Measurements from ENCODE around the gene NPC1L1.

The NPC1L1 gene

GRCh38 chr7:44497155-44498027 lies 43.7 kb downstream of the NPC1L1 start:
- DNase-seq = no peak

DNA sequence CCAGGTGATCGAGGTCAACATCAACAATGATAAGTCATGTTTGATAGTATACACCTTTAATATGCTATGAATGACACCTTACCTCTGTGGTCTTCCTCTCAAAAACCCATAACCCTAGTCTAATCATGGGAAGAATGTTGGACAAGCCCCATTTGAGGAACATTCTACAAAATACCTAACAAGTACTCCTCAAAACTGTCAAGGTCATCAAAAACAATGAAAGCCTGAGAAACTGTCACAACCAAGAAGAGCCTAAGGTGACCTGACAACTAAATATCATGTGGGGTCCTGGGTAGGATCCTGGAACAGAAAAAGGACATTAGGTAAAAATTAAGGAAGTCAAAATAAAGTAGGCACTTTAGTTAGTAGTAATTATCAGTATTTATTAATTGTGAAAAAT lies 44.7 kb downstream of the NPC1L1 start:
- DNase-seq = no peak

- DNase-seq = no peak
Observed at GRCh38 chr7:44494960-44495359, 46.2 kb downstream of the NPC1L1 start.

- no peak for DNase-seq
Observed at GRCh38 chr7:44491229-44491628, 49.9 kb downstream of the NPC1L1 start.

DNA sequence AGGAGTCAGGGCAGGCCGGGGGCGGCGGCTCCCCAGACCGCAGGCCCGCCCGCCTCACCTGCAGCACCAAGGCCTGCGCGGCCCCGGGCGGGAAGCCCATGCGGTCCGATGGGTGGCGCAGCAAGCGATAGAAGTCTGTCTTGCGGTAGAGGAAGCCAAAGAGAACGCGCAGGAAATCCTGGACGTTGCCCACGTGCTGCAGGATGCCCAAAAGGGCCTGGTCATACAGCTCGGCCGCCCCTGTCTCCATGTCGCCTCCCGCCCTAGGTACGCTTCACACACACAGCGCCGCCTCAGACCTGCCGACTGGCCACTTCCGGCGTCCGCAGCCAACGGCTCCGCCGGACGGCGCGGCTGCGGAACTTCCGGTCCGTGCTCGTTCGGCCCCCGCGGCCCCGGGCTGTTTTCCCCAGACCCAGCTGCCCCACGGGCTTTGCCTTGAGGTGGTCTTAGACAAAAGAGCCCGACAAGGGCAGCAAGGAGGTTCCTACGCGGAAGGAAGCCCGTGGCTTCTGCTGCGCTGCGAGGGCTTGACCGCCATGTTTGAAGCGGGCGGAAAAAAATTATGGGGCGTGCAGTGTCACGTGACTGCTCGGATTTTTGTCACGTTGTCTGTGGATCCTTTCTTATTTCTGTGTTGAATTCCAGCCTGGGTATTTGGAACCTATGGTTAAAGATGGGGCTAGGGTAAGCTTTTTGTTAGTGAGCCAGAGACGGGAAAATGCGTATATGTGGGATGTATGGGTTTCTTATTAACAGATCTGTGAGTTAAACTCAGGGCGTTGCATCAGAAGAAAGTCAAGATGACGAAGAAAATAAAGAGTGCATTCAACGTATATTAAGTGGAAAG lies 50.6 kb downstream of the NPC1L1 start, which contains the start of gene NUDCD3:
Gene NUDCD3, minus strand, starts transcription at position 308 of the 850 bp plus-strand sequence. Its CDS starts 58 bp downstream, at position 250.
- peak; percentile 88 for DNase-seq

DNA sequence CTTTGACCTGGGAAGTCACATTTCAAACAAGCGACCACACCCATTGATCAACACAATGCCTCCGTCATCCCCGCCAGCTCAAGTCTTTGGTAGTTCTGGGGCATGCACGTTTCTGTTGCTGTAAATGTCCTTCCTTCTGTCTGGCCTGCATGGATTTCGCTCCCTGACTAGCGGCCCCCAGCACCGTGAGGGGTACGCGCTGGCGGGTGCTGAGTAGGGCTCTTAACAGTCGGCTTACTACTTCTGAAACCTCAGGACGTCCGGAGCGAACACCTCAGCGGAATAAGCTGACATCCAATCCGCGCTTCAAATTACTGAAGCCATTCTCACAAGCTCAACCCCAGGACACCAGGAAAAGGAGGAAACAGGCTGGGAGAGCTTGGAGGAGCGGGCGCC lies 51.2 kb downstream of the NPC1L1 start:
- no peak for DNase-seq

GRCh38 chr7:44488955-44489354 lies 52.2 kb downstream of the NPC1L1 start:
- DNase-seq = no peak

DNA sequence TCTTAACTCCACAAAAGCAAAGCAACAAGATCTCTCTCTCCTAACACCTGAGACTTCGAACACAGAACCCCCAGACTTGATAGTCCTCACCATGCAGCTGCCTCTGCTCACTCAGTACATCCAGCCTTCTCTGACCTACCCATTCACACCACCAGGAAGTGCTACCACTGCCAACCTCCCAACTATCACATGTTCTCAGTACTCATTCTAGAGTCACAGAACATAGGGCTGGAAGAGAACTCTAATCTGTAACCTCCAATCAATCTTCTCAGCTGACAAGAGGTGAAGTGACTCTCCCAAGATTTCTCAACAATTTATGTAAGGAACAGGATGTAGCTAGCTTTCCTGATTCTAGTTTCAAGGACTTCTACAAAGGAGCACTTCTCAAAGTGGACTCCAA lies 54.4 kb downstream of the NPC1L1 start:
- DNase-seq = no peak

- no peak for DNase-seq
Observed at GRCh38 chr7:44486001-44486400, 55.1 kb downstream of the NPC1L1 start.

DNA sequence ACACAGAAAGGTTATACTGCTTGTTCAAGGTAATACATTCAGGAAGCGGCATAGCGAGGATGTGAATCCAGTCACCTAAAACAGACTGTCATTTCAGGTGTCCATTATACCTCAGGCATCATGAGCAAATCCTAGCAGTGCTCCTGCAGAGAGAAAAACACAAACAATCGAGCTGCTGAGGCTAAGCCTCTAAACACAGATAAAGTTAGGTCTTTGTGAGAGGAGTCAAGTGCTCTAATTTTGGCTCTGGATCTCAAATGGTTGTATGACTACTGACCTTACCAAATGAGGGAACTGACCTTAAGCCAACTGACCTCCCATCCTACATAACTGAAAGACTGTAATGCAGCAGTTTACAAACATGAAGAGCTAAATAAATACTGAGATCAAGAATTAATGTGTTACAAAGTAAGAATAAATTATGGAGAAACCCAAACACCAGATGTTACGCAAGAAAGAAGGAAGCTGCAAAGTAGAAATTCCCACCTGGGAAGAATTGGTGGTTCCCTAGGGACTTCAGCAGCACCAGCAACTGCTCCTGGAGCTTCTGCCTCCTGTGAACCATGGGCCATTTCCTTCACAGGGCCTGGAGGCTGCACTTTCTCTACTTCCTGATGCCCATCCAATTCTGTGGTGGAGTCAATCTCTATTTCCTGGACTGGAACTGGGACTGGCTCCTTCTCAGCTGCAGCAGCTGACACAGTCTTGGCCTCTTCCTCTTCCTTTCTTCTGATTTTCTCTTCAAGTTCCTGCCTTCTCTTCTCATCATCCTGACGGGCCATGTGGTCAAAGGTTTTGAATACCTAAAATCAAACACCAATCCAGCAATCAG lies 56.4 kb downstream of the NPC1L1 start:
- DNase-seq = no peak

DNA sequence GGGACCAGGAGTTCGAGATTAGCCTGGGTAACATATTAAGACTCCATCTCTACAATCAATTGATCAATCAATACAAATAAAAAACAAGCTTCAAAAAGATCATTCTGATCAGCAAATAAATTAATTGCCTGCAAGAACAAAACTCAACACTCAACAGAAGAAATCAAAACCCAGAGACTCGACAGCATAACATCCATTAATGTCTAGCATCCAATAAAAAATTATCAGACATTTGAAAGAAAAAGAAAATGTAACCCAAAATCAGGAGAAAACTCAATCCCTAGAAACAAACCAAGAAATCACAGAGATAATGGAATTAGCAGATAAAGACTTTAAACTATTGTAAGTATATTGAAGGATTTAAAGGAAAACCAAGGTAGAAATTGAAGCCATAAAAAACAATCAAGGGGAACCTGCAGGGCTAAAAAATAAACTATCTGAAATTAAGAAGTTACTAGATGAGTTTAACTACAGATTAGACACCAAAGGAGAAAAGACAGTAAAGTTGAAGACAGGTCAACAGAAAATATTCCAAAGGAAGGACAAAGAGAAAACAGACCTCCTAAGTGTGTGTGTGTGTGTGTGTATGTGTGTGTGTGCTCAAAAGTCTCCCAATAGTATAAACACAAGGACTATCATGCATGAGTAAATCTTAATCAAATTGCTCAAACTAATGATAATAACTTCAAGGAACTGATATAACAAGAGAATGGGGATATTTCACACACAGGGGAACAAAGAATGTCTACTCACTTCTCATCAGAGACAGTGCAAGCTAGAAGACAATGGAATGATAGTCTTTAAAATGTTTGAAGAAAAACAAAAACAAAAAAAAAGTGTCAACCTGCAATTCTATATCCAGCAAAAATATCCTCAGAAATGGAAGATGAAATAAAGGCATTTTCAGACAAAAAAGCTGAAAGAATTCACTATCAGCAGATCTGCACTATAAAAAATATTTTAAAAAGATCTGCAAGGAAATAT lies 58.3 kb downstream of the NPC1L1 start:
- DNase-seq = no peak

DNA sequence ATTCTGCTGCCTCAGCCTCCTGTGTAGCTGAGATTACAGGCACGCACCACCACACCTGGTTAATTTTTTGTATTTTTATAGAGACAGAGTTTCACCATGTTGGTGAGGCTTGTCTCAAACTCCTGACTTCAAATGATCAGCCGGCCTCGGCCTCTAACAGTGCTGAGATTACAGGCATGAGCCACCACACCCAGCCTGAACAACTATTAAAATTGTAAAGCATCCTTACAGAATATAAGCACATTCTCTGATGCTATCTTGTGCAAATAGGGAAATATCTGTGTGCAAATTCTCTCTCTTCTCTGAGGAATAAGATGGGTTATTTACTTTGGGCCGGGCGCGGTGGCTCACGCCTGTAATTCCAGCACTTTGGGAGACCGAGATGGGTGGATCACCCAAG lies 63.2 kb downstream of the NPC1L1 start:
- DNase-seq = no peak

DNA sequence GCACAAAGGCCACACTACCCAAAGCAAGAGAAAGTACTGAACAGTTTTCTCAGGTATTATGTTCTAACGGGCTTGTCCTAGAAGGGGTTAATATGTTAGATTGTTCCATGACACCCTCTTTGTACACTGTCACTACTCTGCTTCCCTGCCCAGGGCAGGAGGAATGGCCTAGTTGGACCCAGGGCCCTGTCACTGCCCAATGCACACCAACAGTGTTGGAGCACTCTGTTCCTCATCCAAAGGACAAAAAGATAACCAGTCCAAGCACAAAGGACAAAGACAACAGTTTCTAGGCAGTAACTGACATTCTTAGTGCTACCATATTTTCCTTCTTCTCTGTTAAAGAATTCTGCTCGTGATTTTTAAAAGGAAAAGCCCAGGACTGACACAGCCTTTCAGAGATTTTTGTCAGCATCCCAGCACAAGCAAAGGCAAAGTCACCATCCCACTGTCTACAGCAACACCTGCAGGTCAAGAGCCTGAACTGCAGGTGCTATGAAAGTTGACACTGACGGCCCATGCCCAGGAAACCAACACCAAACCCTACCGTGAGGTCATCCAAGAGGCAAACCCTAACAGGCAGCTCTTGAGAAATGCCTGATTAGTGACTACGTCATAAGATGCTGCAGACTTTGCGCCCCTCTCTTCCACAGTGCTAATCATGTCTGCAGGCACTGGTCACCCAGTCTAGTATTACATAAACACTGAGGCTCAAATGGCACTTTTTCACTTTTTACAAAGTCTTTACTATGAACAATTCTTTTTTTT lies 63.9 kb downstream of the NPC1L1 start:
- DNase-seq = peak; percentile 77

- no peak for DNase-seq
Observed at GRCh38 chr7:44476313-44476712, 64.8 kb downstream of the NPC1L1 start.

GRCh38 chr7:44473295-44473694 lies 67.8 kb downstream of the NPC1L1 start:
- DNase-seq = no peak

- no peak for DNase-seq
Observed at GRCh38 chr7:44472843-44473242, 68.3 kb downstream of the NPC1L1 start.

- DNase-seq = no peak
Observed at GRCh38 chr7:44471850-44472249, 69.3 kb downstream of the NPC1L1 start.

DNA sequence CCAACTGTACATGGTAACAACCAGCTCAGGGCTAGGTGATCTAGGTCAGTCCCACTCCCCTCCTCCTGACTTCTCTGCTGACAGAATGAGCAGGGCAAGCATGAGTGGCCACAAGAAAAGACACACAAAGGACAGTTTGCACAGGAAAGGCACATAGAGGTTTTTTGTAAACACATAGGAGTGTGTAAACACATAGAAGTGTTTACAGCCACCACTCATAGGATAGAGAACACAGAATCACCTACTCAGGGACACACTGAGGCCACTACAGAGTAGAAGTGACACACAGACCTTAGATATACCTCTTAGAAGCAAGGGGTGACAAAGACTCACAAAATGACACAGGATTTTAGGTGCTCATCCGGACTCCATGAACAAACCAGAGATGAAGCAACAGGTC lies 69.7 kb downstream of the NPC1L1 start:
- DNase-seq = no peak

DNA sequence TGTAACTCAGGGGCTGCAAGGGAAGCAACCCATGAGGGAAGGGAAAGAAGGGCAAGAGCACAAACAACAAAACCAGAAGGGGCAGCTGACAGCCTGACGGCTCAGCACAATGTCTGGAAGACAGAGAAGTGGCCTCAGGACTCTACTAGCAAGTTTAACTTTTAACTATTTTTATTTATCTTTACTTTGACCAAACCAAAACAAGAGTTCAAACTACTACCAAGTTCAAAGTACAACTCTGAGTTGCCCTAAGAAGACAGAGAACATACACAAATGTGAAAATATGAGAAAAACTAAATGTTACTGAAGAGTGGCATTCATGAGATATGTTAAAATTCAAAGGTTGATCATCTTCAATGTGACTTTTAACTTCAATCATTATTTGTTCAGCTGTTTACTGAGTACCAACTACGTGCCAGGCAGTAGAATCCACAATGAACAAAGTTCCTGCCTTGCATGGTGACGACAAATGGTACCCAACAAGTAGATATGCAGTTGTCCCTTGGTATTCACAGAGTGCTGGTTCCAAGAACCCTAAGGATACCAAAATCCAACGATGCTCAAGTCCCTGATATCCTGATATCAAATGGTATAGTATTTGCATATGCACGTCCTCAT lies 70.4 kb downstream of the NPC1L1 start:
- no peak for DNase-seq

- DNase-seq = no peak
Observed at GRCh38 chr7:44470135-44470479, 71.0 kb downstream of the NPC1L1 start.

Measured in midbrain (tissue), 1 donor.